ENCODE measurements around the gene NFAM1. TPM values are rescaled to one million over a fixed set of nuclear protein-coding genes. Genes with fewer than 3 reads are reported as not detected.

The NFAM1 gene
- total and polyA plus RNA-seq, 2 donors (not counting 3 experiments of a cell fraction or from before 2014, with no cell fraction given), result not detected

GRCh38 chr22:42338479-42338878, 93.7 kb downstream of the NFAM1 start:
- no peak overlapping the region for H2AFZ ChIP-seq (ENCODE audit: low read depth, low read length)
- ChIA-PET CTCF (no interaction called here), POLR2A (no interaction called here)
- dilution Hi-C loops (cut with MboI; ENCODE audit: extremely low pct_ligation_motif_present, low sequenced_read_pairs), result no loop called here
- BruUV-seq (replicated peaks), result no TSS peak
- no peaks in the 10 kb centered on the region for H3K79me2 ChIP-seq (ENCODE audit: control insufficient read depth, insufficient read depth, low read length)
- peaks cover 0 to 9% of the 10 kb centered on the region in 2 experiments for H3K27me3 ChIP-seq (ENCODE audit: control insufficient read depth in 2 of 2, insufficient read depth in 2 of 2, low read length in 2 of 2)
- H3K9me3 ChIP-seq (replicated peaks; ENCODE audit: control insufficient read depth, insufficient read depth, low read length), result no peaks in the 10 kb centered on the region
- H3K4me1 ChIP-seq (ENCODE audit: control insufficient read depth, extremely low read depth, insufficient read depth, low read length), result no peaks in the 10 kb centered on the region
- no peaks in the 10 kb centered on the region for H3K9me1 ChIP-seq (replicated peaks; ENCODE audit: control insufficient read depth, extremely low read depth, insufficient read depth, low read length)
- FAIRE-seq (no peak), DNase-seq (ENCODE audit: low read depth, low spot score) (no peak)
- H3K27ac ChIP-seq (ENCODE audit: insufficient read depth, low read depth, low read length), result no peak overlapping the region
- no peak for TF ChIP-seq GATA2 (IDR thresholded peaks at IDR 0.05; ENCODE audit: insufficient read depth, insufficient read length, low read depth, low read length)
- TF ChIP-seq POLR2A (IDR thresholded peaks at IDR 0.05; ENCODE audit: low read depth, low read length), result no peak
- TF ChIP-seq MAX (IDR thresholded peaks at IDR 0.05; ENCODE audit: insufficient read depth, insufficient read length), result no peak
- no peak for TF ChIP-seq CTCF (IDR thresholded peaks at IDR 0.05; ENCODE audit: extremely low read depth in 1 of 2, insufficient read depth in 1 of 2, low read depth in 1 of 2, low read length in 2 of 2)
- TF ChIP-seq JUN (IDR thresholded peaks at IDR 0.05; ENCODE audit: borderline replicate concordance, insufficient read depth, insufficient read length, low read depth), result no peak
- TF ChIP-seq POLR2AphosphoS5 (IDR thresholded peaks at IDR 0.05; ENCODE audit: insufficient read depth, low read depth, low read length), result no peak
- no peak for TF ChIP-seq MYC (IDR thresholded peaks at IDR 0.05; ENCODE audit: low read depth, low read length)
- TF ChIP-seq EZH2 (IDR thresholded peaks at IDR 0.05; ENCODE audit: borderline replicate concordance, low read depth, low read length, severe bottlenecking), result no peak
- TF ChIP-seq FOS (IDR thresholded peaks at IDR 0.05; ENCODE audit: borderline replicate concordance, insufficient read depth, low read length), result no peak
- H4K20me1 ChIP-seq (replicated peaks; ENCODE audit: control insufficient read depth, extremely low read depth, insufficient read depth, low read length), result no peaks in the 10 kb centered on the region
- intact Hi-C loops (cut with micrococcal nuclease), result no loop called here
- no peak overlapping the region for H3K4me3 ChIP-seq (replicated peaks in 1 of 3; ENCODE audit: insufficient read depth in 1 of 3, low read depth in 1 of 3, low read length in 3 of 3)
- no peaks in the 10 kb centered on the region for H3K36me3 ChIP-seq (ENCODE audit: control insufficient read depth in 2 of 2, extremely low read depth in 1 of 2, insufficient read depth in 2 of 2, low read length in 2 of 2)
- no peak overlapping the region for H3K4me2 ChIP-seq (ENCODE audit: insufficient read depth, low read length)
- no peak overlapping the region for H3K9ac ChIP-seq (replicated peaks; ENCODE audit: extremely low read depth, insufficient read depth, low read length)

All from endothelial cell of umbilical vein (primary cell).